ENCODE results near the gene RASGRP2. TPM values are rescaled to one million over a fixed set of nuclear protein-coding genes. Genes with fewer than 3 reads are reported as not detected.

The RASGRP2 gene
- total and polyA plus RNA-seq, 2 donors = 38.1 to 227 TPM

DNA sequence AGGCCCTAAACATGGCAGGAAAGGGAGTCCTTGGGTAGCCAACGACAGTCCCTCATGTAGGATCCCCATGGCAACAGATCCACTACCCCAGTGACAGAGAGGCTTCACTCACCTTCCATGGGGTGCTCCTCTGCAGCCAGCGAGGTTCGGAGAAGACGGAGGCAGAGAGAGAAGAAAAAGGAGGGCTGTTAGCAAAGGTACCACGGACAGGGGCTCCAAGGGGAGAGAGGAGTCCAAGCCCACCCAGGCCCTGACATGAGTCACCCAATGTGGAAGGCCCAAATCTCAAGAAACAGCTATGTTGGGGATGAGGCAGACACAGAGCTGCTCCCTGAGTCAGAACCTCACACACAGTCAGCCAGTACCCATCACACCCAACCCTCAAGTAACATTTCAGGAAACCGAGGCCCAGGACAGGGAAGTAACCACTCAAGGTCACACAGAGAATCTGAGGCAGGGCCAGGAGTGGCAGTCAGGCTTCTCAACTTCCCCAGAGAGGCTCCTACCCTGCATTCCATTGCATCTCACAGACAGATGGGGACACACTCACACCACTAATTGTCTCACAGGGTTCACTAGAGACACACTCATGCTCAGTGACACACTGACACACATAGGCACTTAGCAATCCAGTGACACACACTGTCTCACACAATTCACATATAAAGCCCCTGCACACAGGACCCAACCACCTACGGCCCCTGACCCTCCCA, 46.1 kb downstream of the RASGRP2 start:
- no peak overlapping the region for H3K27ac ChIP-seq (ENCODE audit: low read depth in 1 of 2, low read length in 1 of 2)
- no peaks in the 10 kb centered on the region for H3K36me3 ChIP-seq (ENCODE audit: control insufficient read depth in 2 of 2, insufficient read depth in 2 of 2, low read length in 1 of 2)
- no peak for DNase-seq (ENCODE audit: low read depth in 6 of 9, low spot score in 9 of 9)
- no peaks in the 10 kb centered on the region for H3K9me3 ChIP-seq (ENCODE audit: control insufficient read depth in 2 of 2, insufficient read depth in 1 of 2, low read length in 1 of 2)
- H3K4me3 ChIP-seq (ENCODE audit: low read length in 2 of 2) = no peak overlapping the region
- peaks cover 2 to 16% of the 10 kb centered on the region in 2 donors for H3K4me1 ChIP-seq (ENCODE audit: control insufficient read depth in 2 of 2, insufficient read depth in 2 of 2, low read length in 2 of 2)
- WGBS = 94% methylated on average over 7 of the region's 7 CpGs
- peaks cover 0 to 17% of the 10 kb centered on the region in 2 donors for H3K27me3 ChIP-seq (ENCODE audit: control insufficient read depth in 2 of 2, insufficient read depth in 1 of 2, low read length in 1 of 2)

DNA sequence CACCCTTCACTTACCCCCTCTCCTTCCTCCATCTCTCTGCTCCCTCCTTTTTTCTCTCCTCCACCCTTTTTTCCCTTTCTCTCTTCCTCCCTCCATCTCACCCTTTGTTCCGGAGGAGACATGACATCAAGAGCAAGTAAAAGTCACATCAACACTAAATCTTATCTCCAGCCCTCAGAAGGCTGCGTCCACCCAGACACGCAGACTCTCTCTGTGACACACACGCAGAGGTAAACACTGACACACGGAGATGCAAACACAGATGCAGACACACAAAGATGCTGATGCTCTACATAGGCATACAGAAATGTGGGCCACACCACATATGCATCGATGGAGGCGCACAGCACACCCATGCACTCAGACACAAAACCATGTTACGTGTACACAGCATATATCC, 47.9 kb downstream of the RASGRP2 start:
- peaks cover 0 to 19% of the 10 kb centered on the region in 2 donors for H3K27me3 ChIP-seq (ENCODE audit: control insufficient read depth in 2 of 2, insufficient read depth in 1 of 2, low read length in 1 of 2)
- DNase-seq (ENCODE audit: low read depth in 6 of 9, low spot score in 9 of 9) = no peak
- peaks cover 2 to 18% of the 10 kb centered on the region in 2 donors for H3K4me1 ChIP-seq (ENCODE audit: control insufficient read depth in 2 of 2, insufficient read depth in 2 of 2, low read length in 2 of 2)
- no peaks in the 10 kb centered on the region for H3K36me3 ChIP-seq (ENCODE audit: control insufficient read depth in 2 of 2, insufficient read depth in 2 of 2, low read length in 1 of 2)
- H3K27ac ChIP-seq (ENCODE audit: low read depth in 1 of 2, low read length in 1 of 2) = no peak overlapping the region
- H3K4me3 ChIP-seq (ENCODE audit: low read length in 2 of 2) = no peak overlapping the region
- 98% methylated on average over 8 of the region's 8 CpGs for WGBS
- H3K9me3 ChIP-seq (ENCODE audit: control insufficient read depth in 2 of 2, insufficient read depth in 1 of 2, low read length in 1 of 2) = no peaks in the 10 kb centered on the region

DNA sequence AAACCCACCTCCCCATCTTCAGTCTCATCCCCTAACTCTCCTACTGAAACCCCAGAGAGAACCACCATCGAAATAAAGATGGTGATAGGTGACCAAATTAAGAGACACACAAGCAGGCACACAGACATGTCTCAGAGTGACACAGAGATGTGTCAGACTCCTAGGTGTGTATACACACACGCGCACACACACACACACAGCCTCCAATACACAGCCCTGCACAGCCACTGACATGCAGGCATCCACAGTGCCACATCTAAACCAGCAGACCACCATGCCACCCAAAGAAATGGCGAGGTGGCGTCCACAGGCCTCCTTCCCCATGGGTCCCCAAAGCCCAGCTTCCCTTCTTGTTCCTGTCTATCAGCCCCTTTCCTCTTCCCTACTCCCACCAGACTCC, 48.4 kb downstream of the RASGRP2 start:
- no peak overlapping the region for H3K27ac ChIP-seq (ENCODE audit: low read depth in 1 of 2, low read length in 1 of 2)

DNA sequence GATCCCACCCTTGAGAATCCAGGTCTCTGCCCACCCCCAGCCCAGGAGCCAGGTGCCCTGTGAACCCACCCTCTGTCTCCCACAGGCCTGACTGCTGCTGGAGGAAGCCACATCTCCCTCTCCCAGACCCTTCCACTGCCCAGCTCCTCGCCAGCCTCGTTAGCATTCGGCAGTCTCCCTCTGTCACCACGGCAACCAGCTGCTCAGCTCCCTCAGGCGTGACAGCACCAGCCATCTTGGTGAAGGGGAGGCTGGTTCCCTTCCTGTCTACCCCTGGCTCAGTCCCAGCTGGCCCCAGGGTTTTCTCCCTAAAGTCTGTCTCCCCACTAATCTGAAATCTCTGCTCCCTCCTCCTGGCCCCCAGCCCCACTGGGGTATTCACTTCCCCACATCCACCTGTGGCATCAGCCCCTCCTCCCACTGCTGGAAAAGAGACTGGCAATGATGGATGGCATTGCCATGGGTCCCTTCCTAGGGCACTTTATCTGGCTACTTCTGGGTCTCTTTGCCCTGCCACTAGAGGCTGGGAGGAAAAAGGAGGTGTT, 49.0 kb downstream of the RASGRP2 start:
- Histone ChIP-seq H3K4me3 (ENCODE audit: low read length in 2 of 2) (no peak overlapping the region), H3K27me3 (ENCODE audit: control insufficient read depth in 2 of 2, insufficient read depth in 1 of 2, low read length in 1 of 2) (peaks cover 0 to 19% of the 10 kb centered on the region in 2 donors), H3K36me3 (ENCODE audit: control insufficient read depth in 2 of 2, insufficient read depth in 2 of 2, low read length in 1 of 2) (no peaks in the 10 kb centered on the region), H3K9me3 (ENCODE audit: control insufficient read depth in 2 of 2, insufficient read depth in 1 of 2, low read length in 1 of 2) (no peaks in the 10 kb centered on the region), H3K27ac (ENCODE audit: low read depth in 1 of 2, low read length in 1 of 2) (no peak overlapping the region), H3K4me1 (ENCODE audit: control insufficient read depth in 2 of 2, insufficient read depth in 2 of 2, low read length in 2 of 2) (peaks cover 2 to 18% of the 10 kb centered on the region in 2 donors)
- WGBS = 27% methylated on average over 5 of the region's 5 CpGs
- DNase-seq (ENCODE audit: low read depth in 6 of 9, low spot score in 9 of 9) = peak in 1 of 9 donors; percentile 15

More for the DNA sequence above, 48.4 kb downstream of the RASGRP2 start:
- 96% methylated on average over 5 of the region's 5 CpGs for WGBS
- Histone ChIP-seq H3K9me3 (ENCODE audit: control insufficient read depth in 2 of 2, insufficient read depth in 1 of 2, low read length in 1 of 2) (no peaks in the 10 kb centered on the region), H3K4me3 (ENCODE audit: low read length in 2 of 2) (no peak overlapping the region), H3K36me3 (ENCODE audit: control insufficient read depth in 2 of 2, insufficient read depth in 2 of 2, low read length in 1 of 2) (no peaks in the 10 kb centered on the region), H3K4me1 (ENCODE audit: control insufficient read depth in 2 of 2, insufficient read depth in 2 of 2, low read length in 2 of 2) (peaks cover 2 to 18% of the 10 kb centered on the region in 2 donors), H3K27me3 (ENCODE audit: control insufficient read depth in 2 of 2, insufficient read depth in 1 of 2, low read length in 1 of 2) (peaks cover 0 to 19% of the 10 kb centered on the region in 2 donors)
- no peak for DNase-seq (ENCODE audit: low read depth in 6 of 9, low spot score in 9 of 9)

DNA sequence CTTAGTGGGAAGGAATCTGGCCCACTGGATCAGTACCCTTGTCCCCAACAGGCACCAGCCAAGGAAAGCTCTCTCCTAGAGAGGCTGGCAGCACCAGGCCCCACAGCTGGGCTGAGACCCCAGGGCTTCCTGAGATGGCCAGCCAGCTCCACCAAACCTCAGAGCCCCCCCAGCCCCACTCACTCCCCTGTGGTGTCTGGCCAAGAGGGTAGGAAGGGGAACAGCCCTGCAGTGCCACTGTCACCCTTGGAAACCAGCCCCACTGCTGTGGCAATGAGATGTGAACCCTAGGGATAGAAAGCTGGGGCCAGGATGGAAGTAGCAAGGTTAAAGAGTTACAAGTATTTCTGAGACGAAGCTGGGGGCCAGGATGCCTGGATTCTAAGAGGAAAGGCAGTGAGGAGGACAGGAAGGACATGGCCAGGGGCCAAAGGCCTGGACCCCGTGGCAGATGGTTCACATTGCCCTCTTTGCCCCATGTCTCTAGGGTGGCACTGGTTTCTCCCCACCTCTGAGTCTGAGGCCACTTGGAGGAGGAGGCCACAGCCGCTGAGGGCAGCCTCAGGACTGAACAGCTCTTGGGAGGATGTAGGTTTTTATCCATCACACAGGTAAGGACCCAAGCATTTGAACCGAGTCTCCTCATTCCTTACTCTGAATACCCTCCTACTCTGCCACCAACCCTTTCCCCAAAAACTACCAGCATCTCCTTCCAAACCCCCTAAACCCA, 49.8 kb downstream of the RASGRP2 start:
- peaks cover 0 to 19% of the 10 kb centered on the region in 2 donors for H3K27me3 ChIP-seq (ENCODE audit: control insufficient read depth in 2 of 2, insufficient read depth in 1 of 2, low read length in 1 of 2)
- no peak for DNase-seq (ENCODE audit: low read depth in 6 of 9, low spot score in 9 of 9)

DNA sequence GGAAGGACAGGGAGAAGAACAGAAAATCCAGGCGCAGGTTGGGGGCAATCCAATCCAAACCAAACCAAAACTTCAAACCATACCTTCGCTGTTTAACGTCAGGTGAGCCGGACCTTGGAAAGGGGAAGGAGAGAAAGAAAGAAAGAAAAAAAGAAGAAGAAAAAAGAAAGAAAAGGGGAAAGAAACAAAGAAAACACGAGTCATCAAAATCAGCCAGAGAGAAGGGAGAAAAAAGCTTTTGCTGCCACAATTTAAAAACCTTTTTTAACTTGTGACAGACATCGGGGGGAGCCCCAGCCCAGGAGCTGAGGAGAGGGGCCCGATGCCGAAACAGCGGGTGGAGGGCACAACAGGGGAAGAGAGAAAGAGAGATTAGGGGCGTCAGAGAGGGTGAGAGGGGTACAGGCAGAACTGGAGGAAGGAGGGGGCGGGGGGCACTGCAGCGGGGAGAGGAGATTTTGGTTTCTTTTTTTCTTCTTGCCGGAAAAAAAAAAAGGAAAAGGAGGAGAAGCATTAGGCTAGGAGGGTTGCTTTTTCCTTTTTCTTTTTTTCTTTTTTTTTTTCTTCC, 51.1 kb downstream of the RASGRP2 start:
- no peaks in the 10 kb centered on the region for H3K9me3 ChIP-seq (ENCODE audit: control insufficient read depth in 2 of 2, insufficient read depth in 1 of 2, low read length in 1 of 2)
- H3K27ac ChIP-seq (ENCODE audit: low read depth in 1 of 2, low read length in 1 of 2) = no peak overlapping the region
- no peak overlapping the region for H3K4me3 ChIP-seq (ENCODE audit: low read length in 2 of 2)
- peaks cover 6 to 31% of the 10 kb centered on the region in 2 donors for H3K4me1 ChIP-seq (ENCODE audit: control insufficient read depth in 2 of 2, insufficient read depth in 2 of 2, low read length in 2 of 2)
- H3K27me3 ChIP-seq (ENCODE audit: control insufficient read depth in 2 of 2, insufficient read depth in 1 of 2, low read length in 1 of 2) = peaks cover 0 to 19% of the 10 kb centered on the region in 2 donors
- 20% methylated on average over 13 of the region's 13 CpGs for WGBS
- peak in 1 of 9 donors; percentile 25 for DNase-seq (ENCODE audit: low read depth in 6 of 9, low spot score in 9 of 9)
- no peaks in the 10 kb centered on the region for H3K36me3 ChIP-seq (ENCODE audit: control insufficient read depth in 2 of 2, insufficient read depth in 2 of 2, low read length in 1 of 2)

More for the DNA sequence above, 49.8 kb downstream of the RASGRP2 start:
- peaks cover 2 to 19% of the 10 kb centered on the region in 2 donors for H3K4me1 ChIP-seq (ENCODE audit: control insufficient read depth in 2 of 2, insufficient read depth in 2 of 2, low read length in 2 of 2)
- 94% methylated on average over 4 of the region's 4 CpGs for WGBS
- no peaks in the 10 kb centered on the region for H3K36me3 ChIP-seq (ENCODE audit: control insufficient read depth in 2 of 2, insufficient read depth in 2 of 2, low read length in 1 of 2)
- no peaks in the 10 kb centered on the region for H3K9me3 ChIP-seq (ENCODE audit: control insufficient read depth in 2 of 2, insufficient read depth in 1 of 2, low read length in 1 of 2)
- H3K27ac ChIP-seq (ENCODE audit: low read depth in 1 of 2, low read length in 1 of 2) = no peak overlapping the region
- no peak overlapping the region for H3K4me3 ChIP-seq (ENCODE audit: low read length in 2 of 2)

DNA sequence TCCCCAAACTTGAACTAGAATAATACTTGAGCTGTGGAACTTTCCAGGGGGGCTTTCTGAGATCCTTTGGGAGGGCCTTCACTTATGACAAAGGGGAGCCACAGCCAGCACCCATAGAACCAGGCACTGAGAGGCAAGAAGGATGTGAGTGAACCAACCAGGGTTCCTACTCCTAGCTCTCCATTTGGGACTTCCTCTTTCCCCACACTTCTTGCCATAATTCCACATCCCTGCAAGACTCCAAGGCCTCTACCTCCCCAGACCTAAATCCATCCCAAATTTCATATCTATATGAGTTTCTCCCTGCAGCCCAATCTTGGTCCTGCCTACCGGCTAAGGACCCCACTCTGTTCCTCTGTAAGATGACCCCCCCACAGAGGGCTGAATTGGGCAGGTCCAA, 52.4 kb downstream of the RASGRP2 start:
- no peak overlapping the region for H3K4me3 ChIP-seq (ENCODE audit: low read length in 2 of 2)
- no peaks in the 10 kb centered on the region for H3K9me3 ChIP-seq (ENCODE audit: control insufficient read depth in 2 of 2, insufficient read depth in 1 of 2, low read length in 1 of 2)
- 96% methylated on average over 1 of the region's 1 CpG for WGBS
- peaks cover 0 to 15% of the 10 kb centered on the region in 2 donors for H3K27me3 ChIP-seq (ENCODE audit: control insufficient read depth in 2 of 2, insufficient read depth in 1 of 2, low read length in 1 of 2)
- no peak for DNase-seq (ENCODE audit: low read depth in 6 of 9, low spot score in 9 of 9)
- no peaks in the 10 kb centered on the region for H3K36me3 ChIP-seq (ENCODE audit: control insufficient read depth in 2 of 2, insufficient read depth in 2 of 2, low read length in 1 of 2)
- H3K4me1 ChIP-seq (ENCODE audit: control insufficient read depth in 2 of 2, insufficient read depth in 2 of 2, low read length in 2 of 2) = peaks cover 6 to 31% of the 10 kb centered on the region in 2 donors
- no peak overlapping the region for H3K27ac ChIP-seq (ENCODE audit: low read depth in 1 of 2, low read length in 1 of 2)

DNA sequence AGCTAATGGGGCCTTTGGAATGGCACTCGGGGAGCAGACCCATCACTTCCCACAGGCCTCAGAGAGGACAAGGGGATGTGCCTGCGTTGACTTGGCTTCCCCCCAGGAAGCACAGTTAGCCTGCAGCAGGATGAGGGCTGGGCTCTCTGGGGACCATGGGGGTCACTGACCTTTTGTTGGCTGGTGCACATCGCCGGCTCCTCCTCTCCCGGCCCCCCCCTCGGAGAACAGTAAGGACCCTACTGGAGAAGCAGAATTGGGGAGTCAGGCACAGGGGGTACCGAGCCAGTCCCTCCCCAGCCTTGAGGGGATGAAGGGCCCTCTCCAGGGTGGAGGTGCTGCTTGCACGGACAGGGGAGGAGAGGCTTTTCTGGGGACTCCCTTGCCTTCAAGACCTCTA, 53.7 kb downstream of the RASGRP2 start:
- no peak for DNase-seq (ENCODE audit: low read depth in 6 of 9, low spot score in 9 of 9)
- Histone ChIP-seq H3K27me3 (ENCODE audit: control insufficient read depth in 2 of 2, insufficient read depth in 1 of 2, low read length in 1 of 2) (peaks cover 0 to 14% of the 10 kb centered on the region in 2 donors), H3K4me1 (ENCODE audit: control insufficient read depth in 2 of 2, insufficient read depth in 2 of 2, low read length in 2 of 2) (peaks cover 6 to 31% of the 10 kb centered on the region in 2 donors), H3K9me3 (ENCODE audit: control insufficient read depth in 2 of 2, insufficient read depth in 1 of 2, low read length in 1 of 2) (no peaks in the 10 kb centered on the region), H3K27ac (ENCODE audit: low read depth in 1 of 2, low read length in 1 of 2) (no peak overlapping the region), H3K36me3 (ENCODE audit: control insufficient read depth in 2 of 2, insufficient read depth in 2 of 2, low read length in 1 of 2) (no peaks in the 10 kb centered on the region), H3K4me3 (ENCODE audit: low read length in 2 of 2) (no peak overlapping the region)
- WGBS = 91% methylated on average over 8 of the region's 8 CpGs

Data from thymus (tissue), 11 donors.